GM04503 (cell line): ENCODE data around the gene VTA1.
"Not testable (repeated sequence)": the region's sequence is repeated elsewhere in the genome, so short reads cannot be mapped to it uniquely, and the experiment has no call there.

Experiments
- DNase-seq: peaks from one replicate; pipeline ENCODE4 v3.0.0-alpha.2; 2012; ENCODE audit warnings: low read depth

VTA1 gene

DNA sequence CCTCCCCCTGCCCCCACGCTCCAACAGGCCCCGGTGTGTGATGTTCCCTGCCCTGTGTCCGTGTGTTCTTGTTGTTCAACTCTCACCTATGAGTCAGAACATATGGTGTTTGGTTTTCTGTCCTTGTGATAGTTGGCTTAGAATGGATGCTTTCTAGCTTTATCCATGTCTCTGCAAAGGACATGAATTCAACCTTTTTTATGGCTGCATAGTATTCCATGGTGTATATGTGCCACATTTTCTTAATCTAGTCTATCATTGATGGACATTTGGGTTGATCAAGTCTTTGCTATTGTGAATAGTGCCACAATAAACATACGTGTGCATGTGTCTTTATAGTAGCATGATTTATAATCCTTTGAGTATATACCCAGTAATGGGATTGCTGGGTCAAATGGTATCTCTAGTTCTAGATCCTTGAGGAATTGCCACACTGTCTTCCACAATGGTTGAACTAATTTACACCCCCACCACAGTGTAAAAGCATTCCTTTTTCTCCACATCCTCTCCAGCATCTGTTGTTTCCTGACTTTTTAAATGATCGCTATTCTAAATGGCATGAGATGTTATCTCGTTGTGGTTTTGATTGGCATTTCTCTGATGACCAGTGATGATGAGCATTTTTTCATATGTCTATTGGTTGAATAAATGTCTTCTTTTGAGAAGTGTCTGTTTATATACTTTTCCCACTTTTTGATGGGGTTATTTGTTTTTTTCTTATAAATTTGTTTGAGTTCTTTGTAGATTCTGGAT is 82.6 kb downstream of the VTA1 start:
- not testable (repeated sequence) for DNase-seq

DNA sequence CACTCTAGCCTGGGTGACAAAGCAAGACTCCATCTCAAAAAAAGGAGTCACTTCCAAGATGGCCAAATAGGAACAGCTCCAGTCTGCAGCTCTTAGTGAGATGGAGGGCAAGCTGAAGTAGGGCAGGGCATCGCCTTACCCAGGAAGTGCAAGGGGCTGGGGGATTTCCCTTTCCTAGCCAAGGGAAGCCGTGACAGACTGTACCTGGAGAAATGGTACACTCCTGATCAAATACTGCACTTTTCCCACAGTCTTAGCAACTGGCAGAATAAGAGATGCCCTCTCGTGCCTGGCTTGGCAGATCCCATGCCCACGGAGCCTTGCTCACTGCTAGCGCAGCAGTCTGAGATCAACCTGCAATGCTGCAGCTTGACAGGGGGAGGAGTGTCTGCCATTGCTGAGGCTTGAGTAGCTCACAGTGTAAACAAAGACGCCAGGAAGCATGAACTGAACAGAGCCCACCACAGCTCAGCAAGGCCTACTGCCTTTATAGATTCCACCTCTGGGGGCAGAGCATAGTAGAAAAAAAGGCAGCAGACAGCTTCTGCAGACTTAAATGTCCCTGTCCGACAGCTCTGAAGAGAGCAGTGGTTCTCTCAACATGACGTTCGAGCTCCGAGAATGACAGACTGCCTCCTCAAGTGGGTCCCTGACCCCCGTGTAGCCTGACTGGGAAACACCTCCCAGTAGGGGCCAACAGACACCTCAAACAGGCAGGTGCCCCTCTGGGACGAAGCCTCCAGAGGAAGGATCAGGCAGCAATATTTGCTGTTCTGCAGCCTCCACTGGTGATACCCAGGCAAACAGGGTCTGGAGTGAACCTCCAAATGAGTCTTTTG is 85.4 kb downstream of the VTA1 start:
- not testable (repeated sequence) for DNase-seq

DNA sequence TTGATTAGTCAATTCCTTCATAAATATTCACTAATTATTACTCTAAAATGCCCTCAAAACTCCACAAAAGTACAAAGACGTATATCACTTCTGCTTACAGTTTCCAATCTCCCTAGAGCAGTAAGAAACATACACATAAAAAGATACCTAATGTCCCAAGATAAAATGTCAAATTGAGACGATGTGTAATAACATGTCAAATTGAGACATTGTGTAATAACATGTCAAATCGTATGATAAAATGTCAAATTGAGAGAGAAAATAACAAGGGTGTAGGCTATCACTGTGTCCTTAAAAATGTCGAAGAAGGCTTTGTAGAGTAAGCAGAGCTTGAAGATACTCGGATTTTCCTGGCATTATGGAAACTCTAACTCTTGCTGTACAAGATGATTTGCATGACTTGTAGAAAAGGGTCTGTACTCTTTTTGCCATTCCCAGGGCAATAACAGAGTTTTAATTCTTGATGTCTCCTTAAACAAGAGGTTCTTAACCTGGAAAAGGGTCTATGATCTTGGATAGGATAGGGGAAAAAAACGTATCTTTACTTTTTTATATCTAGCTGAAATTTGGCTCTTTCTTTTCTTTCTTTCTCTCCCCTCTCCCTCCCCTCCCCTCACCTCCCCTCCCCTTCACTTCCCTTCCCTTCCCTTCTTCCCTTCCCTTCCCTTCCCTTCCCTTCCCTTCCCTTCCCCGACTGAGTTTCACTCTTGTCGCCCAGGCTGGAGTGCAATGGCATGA is 87.1 kb downstream of the VTA1 start:
- DNase-seq = no peak

DNA sequence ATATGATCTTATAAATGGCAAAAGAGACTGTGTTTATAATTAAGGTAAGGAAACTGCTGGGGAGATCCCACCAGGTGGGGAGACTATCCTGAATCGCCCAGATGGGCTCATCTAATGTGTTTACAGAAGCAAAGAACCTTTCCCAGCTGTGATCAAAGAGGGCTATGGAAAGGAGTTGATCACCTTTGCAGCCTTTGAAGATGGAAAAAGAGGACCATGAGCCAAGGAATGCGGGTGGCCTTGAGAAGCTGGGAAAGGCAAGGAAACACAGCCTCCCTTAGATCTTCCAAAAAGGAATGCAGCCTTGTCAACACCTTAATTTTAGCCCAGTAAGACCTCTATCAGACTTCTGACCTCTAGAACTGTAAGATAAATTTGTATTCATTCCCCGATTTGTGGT is 88.2 kb downstream of the VTA1 start:
- DNase-seq = no peak

DNA sequence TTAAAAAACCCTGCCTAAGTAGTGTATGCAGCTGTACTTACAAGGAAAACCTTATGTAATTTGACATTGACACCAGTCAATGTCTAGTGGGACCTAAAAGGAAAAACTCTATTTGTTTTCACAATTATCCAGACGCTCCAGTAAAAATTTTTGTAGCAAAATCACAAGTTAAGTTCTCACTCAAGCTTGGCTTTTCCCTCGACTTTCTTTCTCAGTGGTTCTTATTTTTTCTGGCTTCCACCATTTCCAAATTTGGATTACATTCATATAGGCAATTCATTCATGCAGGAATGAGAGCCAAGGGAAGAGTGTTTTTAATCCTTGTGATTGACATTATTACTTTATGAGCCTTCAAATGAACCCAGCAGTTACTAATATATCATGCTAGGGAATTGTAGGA is 88.7 kb downstream of the VTA1 start:
- DNase-seq = no peak

DNA sequence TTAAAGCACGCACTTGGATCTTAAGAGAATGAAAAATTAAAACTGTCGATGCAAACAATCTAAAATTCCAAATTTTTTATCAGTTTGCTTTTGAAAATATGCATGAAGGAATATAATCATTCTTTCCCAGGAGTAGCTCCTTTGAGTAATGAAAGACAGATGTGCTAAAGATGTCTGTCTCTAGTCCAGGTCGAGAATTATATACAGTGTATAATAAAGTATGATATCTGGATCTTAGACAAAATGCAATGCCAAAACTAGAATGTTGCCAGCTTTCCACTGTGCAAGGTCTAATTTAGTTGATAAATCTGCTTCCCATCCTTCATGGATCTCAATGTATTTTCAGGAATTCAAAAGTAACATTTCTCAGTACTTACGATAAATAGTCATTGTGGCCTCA is 89.6 kb downstream of the VTA1 start:
- DNase-seq = no peak

DNA sequence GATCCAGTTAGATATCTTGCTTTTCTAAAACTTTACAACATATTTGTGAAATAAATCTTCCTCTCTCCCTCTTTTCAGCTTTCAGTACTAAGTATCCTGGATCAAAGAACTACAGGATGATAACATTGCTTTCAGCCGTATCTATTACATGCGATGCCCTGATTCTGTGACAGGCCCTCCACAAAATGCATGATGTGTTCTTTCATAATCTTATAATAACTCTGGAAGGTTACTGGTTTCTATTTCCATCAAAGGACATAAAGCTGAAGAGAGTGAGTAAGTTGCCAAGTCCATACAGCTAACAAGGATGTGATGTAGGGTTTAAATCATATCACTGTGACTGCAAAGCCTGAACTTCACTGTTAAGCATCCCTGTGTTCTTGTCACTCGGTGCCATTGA is 91.8 kb downstream of the VTA1 start:
- DNase-seq = no peak

DNA sequence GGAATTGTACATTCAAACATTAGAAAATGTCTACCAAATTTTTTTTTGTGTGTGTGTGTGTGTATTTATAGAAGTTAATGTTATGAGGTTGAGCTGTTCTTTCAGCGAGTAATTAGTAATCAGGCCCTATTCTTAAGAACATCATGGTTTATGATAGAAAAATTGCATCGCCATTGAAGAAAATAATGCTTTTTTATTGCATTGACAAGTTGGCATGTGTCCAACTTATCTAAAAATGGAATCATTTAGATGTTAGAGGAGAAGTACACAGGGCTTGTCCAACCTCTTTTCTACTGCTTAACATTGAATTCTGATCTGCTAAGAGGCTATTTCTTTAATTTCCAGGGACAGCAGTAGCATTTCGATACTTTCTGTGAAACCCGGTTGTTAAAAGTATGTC is 93.1 kb downstream of the VTA1 start:
- DNase-seq = no peak

DNA sequence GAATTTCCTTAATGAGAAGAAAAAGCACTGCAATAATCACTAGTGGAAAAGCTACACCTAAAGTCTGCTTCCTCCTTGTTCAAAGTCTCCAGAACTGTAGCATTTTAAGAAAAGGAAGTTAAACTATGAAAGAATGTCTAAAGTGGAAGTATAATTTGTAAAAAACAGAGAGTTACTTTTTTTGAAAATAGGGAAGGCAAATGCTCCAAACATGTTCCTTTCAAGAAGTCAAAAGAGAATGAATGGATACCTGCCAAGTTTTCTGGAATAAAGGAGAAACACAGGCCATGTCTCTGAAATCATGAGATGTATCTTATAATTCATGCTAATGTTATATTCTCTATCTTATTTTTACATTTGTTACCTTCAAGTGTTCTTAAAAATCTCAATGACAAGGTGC is 94.0 kb downstream of the VTA1 start:
- DNase-seq = no peak

DNA sequence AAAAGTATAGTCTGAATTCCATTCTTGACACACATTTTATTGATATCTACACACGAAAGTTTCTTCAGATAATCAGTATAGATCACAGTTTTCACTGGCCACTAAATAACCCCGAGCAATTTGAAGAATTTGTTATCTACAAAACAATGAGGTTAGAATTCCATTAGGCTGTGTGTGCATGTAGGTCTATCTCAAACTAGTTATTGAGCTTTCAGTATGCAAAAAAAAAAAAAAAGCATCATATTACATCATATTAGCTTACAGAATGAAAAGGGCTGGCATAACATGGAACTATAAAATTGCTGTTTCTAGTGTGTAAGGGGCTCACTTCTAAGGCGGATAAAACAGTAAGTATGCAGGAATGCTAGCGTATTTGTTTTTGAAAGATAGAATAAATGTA is 95.2 kb downstream of the VTA1 start:
- peak; percentile 10 for DNase-seq

DNA sequence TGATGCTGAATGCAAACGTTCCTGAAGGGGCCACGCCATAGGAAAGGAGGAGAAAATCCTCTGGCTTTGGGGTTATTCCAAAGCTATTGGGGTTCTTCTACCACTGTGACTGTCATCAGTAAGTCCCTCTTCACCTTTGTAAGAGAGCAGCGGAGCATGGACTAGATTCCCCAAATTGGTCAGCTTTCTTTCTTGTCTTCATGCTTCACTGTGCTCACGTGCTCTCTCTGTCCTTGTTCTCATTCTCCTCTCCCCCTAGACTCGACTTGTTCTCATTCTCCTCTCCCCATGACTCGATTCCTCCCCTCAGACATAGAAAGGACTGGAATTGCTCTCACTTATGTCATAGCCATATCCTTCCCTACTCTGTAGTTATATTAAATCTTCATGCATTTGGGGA is 99.9 kb downstream of the VTA1 start:
- no peak for DNase-seq

DNA sequence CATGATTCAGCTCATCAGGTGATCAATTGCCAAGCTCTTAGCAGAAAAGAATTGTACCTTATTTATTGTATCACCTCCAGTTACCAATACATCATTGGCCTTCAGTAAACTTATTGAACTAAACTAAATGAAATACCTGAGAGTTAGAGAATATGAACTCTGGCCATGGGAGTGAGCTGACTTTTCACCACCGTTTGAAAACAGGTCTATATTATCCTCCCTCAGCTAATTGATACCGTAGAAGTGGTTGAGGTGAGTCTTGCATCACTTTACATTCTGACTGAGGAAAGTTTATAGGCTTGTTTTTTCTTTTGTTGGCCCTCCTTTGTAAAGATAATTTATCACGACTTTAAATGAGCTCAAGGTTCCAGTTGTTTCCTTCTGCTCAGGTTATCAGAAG is 102.2 kb downstream of the VTA1 start:
- DNase-seq = no peak

DNA sequence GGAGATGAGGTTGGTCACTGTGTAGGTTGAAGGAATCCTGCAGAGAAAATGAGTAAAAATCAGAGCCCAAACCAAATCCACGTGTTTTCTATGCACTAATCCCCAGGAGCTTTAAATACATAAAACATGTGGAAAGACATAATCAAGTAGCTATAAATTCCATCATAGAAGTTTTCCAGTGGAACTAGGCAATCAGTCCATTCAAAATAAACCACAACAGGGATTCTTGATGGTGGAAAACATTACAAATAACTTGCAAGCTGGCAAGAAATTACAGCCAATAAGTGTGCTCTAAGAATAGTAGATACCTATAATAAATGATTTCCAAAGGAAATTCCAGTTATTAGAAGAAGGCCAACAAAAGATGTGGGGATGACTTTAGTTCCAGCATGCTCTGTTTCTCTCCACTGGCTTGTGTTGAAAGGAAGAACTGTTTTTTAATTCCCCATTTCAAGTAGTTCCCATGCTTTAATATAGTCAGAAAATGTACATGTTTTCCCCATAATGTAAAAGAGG is 104.9 kb downstream of the VTA1 start:
- DNase-seq = no peak

DNA sequence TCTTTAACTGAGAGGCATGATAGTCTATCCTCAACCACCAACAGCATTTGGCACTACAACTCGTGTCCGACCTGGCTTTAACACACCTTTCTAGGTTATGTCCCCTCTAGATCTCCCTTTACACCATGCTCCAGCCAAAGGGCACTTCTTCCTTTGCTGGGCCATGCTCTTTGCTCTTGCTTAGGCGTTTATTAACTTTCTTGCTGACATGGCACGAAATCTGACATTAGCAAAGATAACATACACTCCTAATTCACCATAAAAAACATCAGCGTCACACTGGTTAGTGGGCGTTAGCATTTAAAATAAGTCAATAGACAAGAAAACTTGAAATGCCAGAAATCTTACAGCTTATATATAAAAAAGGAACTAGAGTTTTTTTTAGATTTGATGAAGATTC is 107.5 kb downstream of the VTA1 start:
- DNase-seq = no peak

DNA sequence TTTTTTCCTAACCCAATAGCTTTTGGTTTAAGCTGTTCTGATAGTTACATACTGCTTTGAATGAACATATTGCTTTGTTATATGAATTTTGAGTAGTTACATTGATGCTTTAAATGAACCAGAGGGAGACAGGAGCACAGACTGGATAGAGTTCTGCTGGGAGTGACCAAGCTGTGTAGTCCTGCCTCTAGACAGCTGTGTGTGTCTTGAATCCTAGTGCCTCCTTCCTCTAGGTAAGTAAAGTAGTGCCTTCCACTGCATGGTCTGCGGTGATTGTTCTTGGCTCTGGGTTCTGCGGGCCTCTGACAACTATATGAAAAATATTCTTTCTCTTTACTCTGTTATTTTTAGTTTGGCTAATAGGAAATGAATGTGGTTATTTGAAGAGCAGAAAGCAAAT is 108.7 kb downstream of the VTA1 start:
- DNase-seq = no peak

DNA sequence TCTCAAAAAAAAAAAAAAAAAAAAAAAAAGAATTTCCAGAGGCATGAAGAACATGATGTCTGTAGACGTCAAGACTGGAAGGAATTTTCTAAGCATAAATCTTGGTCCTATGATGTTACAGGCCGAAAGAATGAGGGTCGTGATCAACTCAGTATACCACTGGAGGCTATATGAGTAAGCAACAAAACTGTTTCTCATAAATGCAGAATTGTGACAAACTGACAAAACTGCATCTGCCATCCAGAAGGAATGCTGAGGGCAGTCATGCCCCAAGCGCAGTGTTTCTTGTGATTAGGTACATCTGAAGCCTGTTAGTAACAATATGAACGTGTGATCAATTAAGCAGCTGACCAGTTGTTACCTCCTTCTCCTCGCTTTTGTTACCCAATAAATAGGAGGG is 111.2 kb downstream of the VTA1 start:
- DNase-seq = no peak

DNA sequence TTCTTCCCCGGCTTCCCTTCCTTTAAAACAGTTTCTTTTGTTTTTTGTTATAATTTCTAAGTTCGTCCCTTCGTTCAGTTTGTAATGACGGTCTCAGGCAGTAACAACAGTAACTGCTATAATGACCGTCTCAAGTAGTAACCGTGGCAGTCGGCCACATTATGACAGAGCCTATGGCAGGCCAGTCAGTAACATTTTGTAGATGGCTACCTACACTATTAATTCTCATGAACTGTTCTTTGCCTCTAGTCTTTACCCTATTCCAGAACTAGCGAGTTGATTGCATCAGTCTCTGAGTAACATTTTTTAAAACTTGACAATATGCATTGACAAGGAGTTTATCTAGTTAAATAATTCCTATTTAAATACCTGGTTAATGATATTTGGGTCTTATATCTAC is 111.7 kb downstream of the VTA1 start:
- no peak for DNase-seq

DNA sequence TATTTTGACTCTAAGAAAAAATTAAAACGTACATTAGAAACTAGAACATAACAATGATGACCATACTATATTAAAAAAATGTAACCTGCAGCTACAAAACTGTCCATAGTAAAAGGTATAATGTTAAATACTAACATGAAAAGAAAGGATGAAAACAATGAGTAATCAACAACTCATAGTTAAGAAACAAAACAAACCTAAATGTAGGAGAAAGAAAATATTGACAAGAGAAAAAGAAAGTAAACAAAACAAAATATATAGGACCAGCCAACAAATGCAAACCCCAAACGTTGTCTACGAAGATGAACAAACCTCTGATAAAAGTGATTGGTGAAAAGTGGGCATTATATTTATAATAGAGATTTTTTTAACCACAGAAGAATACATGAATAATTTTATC is 113.7 kb downstream of the VTA1 start:
- no peak for DNase-seq

DNA sequence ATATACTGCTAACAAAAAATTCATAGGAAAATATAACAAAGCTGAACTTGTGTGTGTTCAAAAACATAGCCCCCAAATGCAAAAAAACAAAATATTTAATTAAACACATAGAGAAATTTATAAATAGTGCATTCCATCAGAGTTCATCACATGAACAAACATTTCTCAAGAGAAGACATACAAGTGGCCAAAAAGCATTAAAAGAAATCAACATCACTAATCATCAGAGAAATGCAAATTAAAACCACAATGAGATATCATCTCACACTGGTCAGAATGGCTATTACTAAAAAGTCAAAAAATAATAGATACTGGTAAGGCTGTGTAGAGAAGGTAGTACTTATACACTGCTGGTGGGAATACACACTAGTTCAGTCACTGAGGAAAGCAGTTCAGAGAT is 115.2 kb downstream of the VTA1 start:
- no peak for DNase-seq

DNA sequence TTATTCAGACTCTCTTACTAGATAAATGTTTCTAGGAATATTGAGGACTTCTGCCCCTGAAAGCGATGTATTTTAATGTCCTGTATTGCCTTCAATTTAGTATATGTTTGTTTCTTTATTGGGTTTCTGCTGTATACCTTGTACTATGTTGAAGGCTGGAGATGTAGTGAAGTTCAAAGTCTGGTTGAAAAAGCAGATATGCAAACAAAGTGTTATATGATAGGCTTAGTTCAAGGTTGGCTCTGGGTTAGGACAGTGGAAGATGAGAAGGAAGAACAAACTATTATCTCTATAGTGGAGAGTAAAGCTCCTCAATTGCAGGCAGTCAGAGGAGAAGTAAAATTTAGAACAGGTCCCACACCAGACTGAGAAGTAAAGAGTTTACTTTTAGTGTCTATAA is 118.4 kb downstream of the VTA1 start:
- no peak for DNase-seq

DNA sequence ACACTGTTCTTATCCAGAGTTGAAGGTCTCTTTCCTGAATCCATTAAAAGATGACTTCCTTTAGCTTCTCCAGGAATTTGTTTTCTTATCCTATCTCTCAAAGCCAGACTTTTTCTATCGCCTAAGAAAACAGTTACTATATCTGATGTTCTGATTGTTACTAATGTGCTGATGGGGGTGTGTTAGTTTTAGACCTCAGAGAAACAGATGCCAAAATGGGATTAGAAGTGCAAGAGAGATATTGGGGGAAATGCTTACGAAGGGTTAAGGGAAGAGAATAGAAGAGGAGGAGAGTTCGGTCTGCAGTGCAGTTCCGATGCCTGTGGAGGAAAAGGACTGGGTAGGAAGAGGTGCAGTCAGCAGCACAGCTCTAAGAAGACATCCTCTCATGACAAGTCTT is 119.0 kb downstream of the VTA1 start:
- no peak for DNase-seq

DNA sequence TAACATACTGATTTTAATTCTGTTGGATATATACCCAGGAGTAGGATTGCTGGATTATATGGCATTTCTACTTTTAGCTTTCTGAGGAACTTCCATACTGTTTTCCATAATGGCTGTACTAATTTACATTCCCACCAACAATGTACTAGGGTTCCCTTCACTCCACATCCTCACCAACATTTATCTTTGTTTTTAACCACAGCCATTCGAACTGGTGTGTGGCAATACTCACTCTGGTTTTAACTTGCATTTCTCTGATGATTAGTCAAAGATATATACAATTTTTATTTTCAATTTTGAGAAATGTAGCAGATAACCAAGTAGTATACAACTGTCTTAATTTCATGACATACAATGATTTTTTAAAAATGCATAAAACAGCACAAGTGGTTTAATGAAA is 124.4 kb downstream of the VTA1 start:
- no peak for DNase-seq
